ENCODE data around the gene TRPM4.
A peak's percentile ranks its signal among the peaks of the same experiment; 100 is the strongest.
"Not testable (repeated sequence)": the region's sequence is repeated elsewhere in the genome, so short reads cannot be mapped to it uniquely, and the experiment has no call there.

The TRPM4 gene

GRCh38 chr19:49193822-49194394, 36.3 kb downstream of the TRPM4 start:
- no peak for DNase-seq

- no peak for DNase-seq
Observed at GRCh38 chr19:49194408-49194807, 36.8 kb downstream of the TRPM4 start.

GRCh38 chr19:49196527-49197240, 39.1 kb downstream of the TRPM4 start:
- DNase-seq: no peak

- DNase-seq: no peak
Observed at GRCh38 chr19:49200238-49200862, 42.8 kb downstream of the TRPM4 start.

- no peak for DNase-seq
Observed at GRCh38 chr19:49201042-49201441, 43.5 kb downstream of the TRPM4 start.

GRCh38 chr19:49205114-49205513, 47.5 kb downstream of the TRPM4 start:
- DNase-seq: no peak

GRCh38 chr19:49209502-49209901, 51.9 kb downstream of the TRPM4 start:
- not testable (repeated sequence) for DNase-seq

GRCh38 chr19:49210108-49210900, 52.7 kb downstream of the TRPM4 start:
- DNase-seq: no peak

GRCh38 chr19:49210901-49211451, 53.4 kb downstream of the TRPM4 start:
- no peak for DNase-seq

- no peak for DNase-seq
Observed at GRCh38 chr19:49212016-49212701, 54.6 kb downstream of the TRPM4 start.

- DNase-seq: no peak
Observed at GRCh38 chr19:49213791-49214190, 56.2 kb downstream of the TRPM4 start.

GRCh38 chr19:49214701-49215100, 57.1 kb downstream of the TRPM4 start:
- DNase-seq: no peak

GRCh38 chr19:49216071-49216470, 58.5 kb downstream of the TRPM4 start:
- no peak for DNase-seq

- DNase-seq: no peak
Observed at GRCh38 chr19:49217382-49217781, 59.8 kb downstream of the TRPM4 start.

- DNase-seq: no peak
Observed at GRCh38 chr19:49222011-49222410, 64.4 kb downstream of the TRPM4 start.

GRCh38 chr19:49222528-49222927, 64.9 kb downstream of the TRPM4 start:
- DNase-seq: no peak

GRCh38 chr19:49223472-49223871, 65.9 kb downstream of the TRPM4 start:
- no peak for DNase-seq

GRCh38 chr19:49224441-49224840, 66.8 kb downstream of the TRPM4 start:
- DNase-seq: not testable (repeated sequence)

- DNase-seq: peak; percentile 55
Observed at GRCh38 chr19:49224879-49225278, 67.3 kb downstream of the TRPM4 start.

- DNase-seq: no peak
Observed at GRCh38 chr19:49229416-49229815, 71.8 kb downstream of the TRPM4 start.

GRCh38 chr19:49231389-49231788, 73.8 kb downstream of the TRPM4 start:
- no peak for DNase-seq

- no peak for DNase-seq
Observed at GRCh38 chr19:49231804-49232203, 74.2 kb downstream of the TRPM4 start.

GRCh38 chr19:49233163-49233562, 75.6 kb downstream of the TRPM4 start:
- DNase-seq: no peak
